Liver (tissue), 9 donors: ENCODE data around the gene IL2RA. TPM values are rescaled to one million over a fixed set of nuclear protein-coding genes. Genes with fewer than 3 reads are reported as not detected.

Experiments used
- DNase-seq: peaks from one replicate; pipeline ENCODE4 v3.0.0-alpha.2; 2017; ENCODE audit warnings: low spot score
- H3K27ac ChIP-seq, 2 donors: one replicate each; pipeline ENCODE4 v1.7.0; 2013; ENCODE audit warnings: inconsistent platforms in 2 of 2, low read length in 2 of 2, control low read depth in 1 of 2, low read depth in 1 of 2, mild to moderate bottlenecking in 1 of 2
- H3K27me3 ChIP-seq, 4 donors: one replicate each; pipeline versions ENCODE4 v1.6.1 to v1.7.0; 2013; ENCODE audit warnings: low read length in 3 of 4, inconsistent platforms in 1 of 4, mild to moderate bottlenecking in 1 of 4, moderate library complexity in 1 of 4; ENCODE audit not compliant: control insufficient read depth in 4 of 4, insufficient read depth in 4 of 4
- H3K36me3 ChIP-seq, 4 donors: one replicate each; pipeline versions ENCODE4 v1.6.1 to v1.7.0; 2013; ENCODE audit warnings: low read length in 3 of 4, mild to moderate bottlenecking in 3 of 4, low read depth in 1 of 4, moderate library complexity in 1 of 4; ENCODE audit not compliant: control insufficient read depth in 4 of 4, insufficient read depth in 3 of 4
- H3K4me1 ChIP-seq, 4 donors: one replicate each; pipeline versions ENCODE4 v1.6.1 to v1.7.0; 2013; ENCODE audit warnings: low read length in 3 of 4, mild to moderate bottlenecking in 3 of 4, moderate library complexity in 1 of 4; ENCODE audit not compliant: control insufficient read depth in 4 of 4, insufficient read depth in 4 of 4
- H3K4me3 ChIP-seq, 3 donors: one replicate each; pipeline versions ENCODE4 v1.6.1 to v1.7.0; 2013; ENCODE audit warnings: low read length in 3 of 3, control low read depth in 1 of 3, low read depth in 1 of 3, mild to moderate bottlenecking in 1 of 3
- H3K9ac ChIP-seq, 2 donors: one replicate each; pipeline ENCODE4 v1.7.0; 2013; ENCODE audit warnings: low read length in 2 of 2, mild to moderate bottlenecking in 2 of 2, moderate library complexity in 2 of 2, control low read depth in 1 of 2, low read depth in 1 of 2
- H3K9me3 ChIP-seq, 4 donors: one replicate each; pipeline versions ENCODE4 v1.6.1 to v1.7.0; 2013; ENCODE audit warnings: low read length in 3 of 4; ENCODE audit not compliant: control insufficient read depth in 4 of 4
- ATF3 ChIP-seq: IDR thresholded peaks from 2 replicates; pipeline ENCODE4 v1.6.1; 2016; ENCODE audit warnings: antibody characterized with exemption
- CTCF ChIP-seq: fragments of 150-350 bp; IDR thresholded peaks from 2 replicates; pipeline ENCODE4 v1.5.1; 2017; ENCODE audit warnings: improper control_type of control experiment, low read depth, low read length; ENCODE audit not compliant: missing input control
- EGR1 ChIP-seq, 2 donors: IDR thresholded peaks; 2 replicates each; pipeline ENCODE4 v1.6.1; 2016 to 2018; ENCODE audit warnings: antibody characterized with exemption in 2 of 2, low read depth in 2 of 2
- FOXA1 ChIP-seq: IDR thresholded peaks from 2 replicates; pipeline ENCODE4 v1.6.1; 2016; ENCODE audit warnings: antibody characterized with exemption
- FOXA2 ChIP-seq: IDR thresholded peaks from 2 replicates; pipeline ENCODE4 v1.6.1; 2016; ENCODE audit warnings: antibody characterized with exemption
- GABPA ChIP-seq, 2 donors: IDR thresholded peaks in 1 of 2; conservative IDR thresholded peaks in 1 of 2; 2 replicates each; pipeline ENCODE4 v1.6.1; 2016; ENCODE audit warnings: antibody characterized with exemption in 2 of 2, mild to moderate bottlenecking in 1 of 2, moderate library complexity in 1 of 2
- HNF4A ChIP-seq, 2 donors: conservative IDR thresholded peaks; 2 replicates each; pipeline ENCODE4 v1.6.1; 2016; ENCODE audit warnings: antibody characterized with exemption in 2 of 2, mild to moderate bottlenecking in 2 of 2
- HNF4G ChIP-seq: IDR thresholded peaks from 2 replicates; pipeline ENCODE4 v1.6.1; 2016; ENCODE audit warnings: antibody characterized with exemption
- JUND ChIP-seq, 2 donors: IDR thresholded peaks; 2 replicates each; pipeline ENCODE4 v1.6.1; 2016; ENCODE audit warnings: antibody characterized with exemption in 2 of 2
- NR2F2 ChIP-seq: IDR thresholded peaks from 2 replicates; pipeline ENCODE4 v1.6.1; 2016; ENCODE audit warnings: antibody characterized with exemption
- RAD21 ChIP-seq, 2 donors: IDR thresholded peaks; 2 replicates each; pipeline ENCODE4 v1.6.1; 2016; ENCODE audit warnings: antibody characterized with exemption in 2 of 2, mild to moderate bottlenecking in 2 of 2
- RXRA ChIP-seq, 2 donors: IDR thresholded peaks; 2 replicates each; pipeline ENCODE4 v1.6.1; 2017 to 2018; ENCODE audit warnings: antibody characterized with exemption in 2 of 2, mild to moderate bottlenecking in 1 of 2
- SP1 ChIP-seq: IDR thresholded peaks from 2 replicates; pipeline ENCODE4 v1.6.1; 2018; ENCODE audit warnings: antibody characterized with exemption, mild to moderate bottlenecking
- YY1 ChIP-seq: IDR thresholded peaks from 2 replicates; pipeline ENCODE4 v1.6.1; 2016; ENCODE audit warnings: antibody characterized with exemption, mild to moderate bottlenecking
- ZBTB33 ChIP-seq: IDR thresholded peaks from 2 replicates; pipeline ENCODE4 v1.6.1; 2016; ENCODE audit warnings: antibody characterized with exemption
- whole genome bisulfite sequencing: extraction: QIAGEN DNeasy Blood & Tissue Kit; methylation state at CpG from one replicate; pipeline ENCODE4 v1.1.7; 2013; 5-methylcytosine and 5-hydroxymethylcytosine counted together
- polyA plus RNA-seq, 2 donors: library from polyadenylated mRNA; stranded (reverse) in 1 of 2; unstranded in 1 of 2; fragments of 200-250 nt in 1 of 2; fragments of >200 nt in 1 of 2; fragmentation: Nextera tagmentation in 1 of 2; extraction: Ambion mirVana in 1 of 2; gene quantifications; one replicate each; pipeline versions ENCODE4 v1.2.1 to v1.2.3, GENCODE V29; 2013 to 2015
- total RNA-seq, 2 donors: library from RNA; depleted of rRNA; stranded (reverse); fragments of >200 nt; gene quantifications; one replicate each; pipeline ENCODE4 v1.2.3, GENCODE V29; 2014
- donor health status: healthy.
- donor health status: healthy.
- donor health status: healthy.
- donor health status: healthy.
- donor health status: healthy.

The IL2RA gene
- total and polyA plus RNA-seq, 4 donors, result 0.46 to 1.6 TPM; not detected in 2

GRCh38 chr10:6077071-6077675, 15.0 kb upstream of the IL2RA start:
- TF ChIP-seq ZBTB33 (no peak), ATF3 (no peak), GABPA (IDR thresholded peaks at IDR 0.05 in 1 of 2, conservative IDR thresholded peaks at IDR 0.05 in 1 of 2) (no peak), YY1 (no peak), CTCF (no peak), EGR1 (IDR thresholded peaks at IDR 0.05; ENCODE audit: low read depth in 2 of 2) (no peak), FOXA2 (no peak), HNF4A (conservative IDR thresholded peaks at IDR 0.05) (no peak), FOXA1 (no peak), NR2F2 (no peak), RAD21 (IDR thresholded peaks at IDR 0.05) (no peak), RXRA (IDR thresholded peaks at IDR 0.05) (no peak)
- Histone ChIP-seq H3K4me3 (no peak overlapping the region), H3K27ac (no peak overlapping the region), H3K4me1 (no peaks in the 10 kb centered on the region), H3K36me3 (no peaks in the 10 kb centered on the region), H3K9me3 (no peaks in the 10 kb centered on the region), H3K9ac (no peak overlapping the region), H3K27me3 (no peaks in the 10 kb centered on the region)
- DNase-seq, result no peak
- WGBS, result 84% methylated on average over 12 of the region's 12 CpGs

GRCh38 chr10:6074489-6075301, 12.5 kb upstream of the IL2RA start:
- no peak overlapping the region for H3K9ac ChIP-seq
- no peak overlapping the region for H3K27ac ChIP-seq
- H3K4me3 ChIP-seq, result no peak overlapping the region
- no peaks in the 10 kb centered on the region for H3K36me3 ChIP-seq
- DNase-seq, result no peak
- H3K9me3 ChIP-seq, result no peaks in the 10 kb centered on the region
- H3K4me1 ChIP-seq, result no peaks in the 10 kb centered on the region
- no peaks in the 10 kb centered on the region for H3K27me3 ChIP-seq
- TF ChIP-seq YY1 (no peak), EGR1 (IDR thresholded peaks at IDR 0.05; ENCODE audit: low read depth in 2 of 2) (no peak), HNF4G (no peak), RAD21 (IDR thresholded peaks at IDR 0.05) (no peak), HNF4A (conservative IDR thresholded peaks at IDR 0.05) (no peak), FOXA1 (no peak), ZBTB33 (no peak), FOXA2 (no peak), SP1 (no peak), NR2F2 (no peak), JUND (IDR thresholded peaks at IDR 0.05) (no peak)
- WGBS, result 71% methylated on average over 17 of the region's 17 CpGs
